PC-3 (cell line): Measurements from ENCODE around the gene SYNGR4.

ENCODE experiments used
- CTCF ChIP-seq: fragments of 300-600 bp; sonication (generic); conservative IDR thresholded peaks from 2 replicates; pipeline ENCODE4 v1.5.1; 2017; ENCODE audit warnings: antibody characterized with exemption, low read depth, mild to moderate bottlenecking, low read length
- EZH2 ChIP-seq: fragments of 300-600 bp; sonication (generic); IDR thresholded peaks from one replicate; pipeline ENCODE4 v1.6.1; 2017; ENCODE audit warnings: antibody characterized with exemption, mild to moderate bottlenecking, low read length; ENCODE audit not compliant: unreplicated experiment

DNA sequence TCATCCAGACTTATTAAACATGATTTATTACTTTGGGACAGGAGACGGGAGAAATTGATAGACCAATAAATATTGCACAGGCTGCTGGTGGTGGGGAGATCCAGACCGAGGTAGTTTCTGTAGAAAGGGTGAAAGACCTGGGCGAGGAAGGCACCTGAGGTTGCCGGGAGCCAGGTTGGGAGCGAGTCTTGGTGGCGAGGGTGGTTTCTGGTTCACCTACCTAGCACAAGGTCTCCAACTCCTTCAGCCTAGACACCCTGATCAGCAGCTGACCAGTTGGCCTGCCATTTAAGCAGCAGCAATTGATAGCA, 31.9 kb upstream of the SYNGR4 start:
- TF ChIP-seq CTCF: no peak
- no peak for TF ChIP-seq EZH2
